Suprapubic skin (tissue), 4 donors: ENCODE data around the gene ILDR2. TPM values are rescaled to one million over a fixed set of nuclear protein-coding genes. Genes with fewer than 3 reads are reported as not detected.
A peak's percentile ranks its signal among the peaks of the same experiment; 100 is the strongest.

Experiments
- DNase-seq, 2 donors: peaks; one replicate each; pipeline ENCODE4 v3.0.0-alpha.2; 2019; ENCODE audit warnings: low spot score in 2 of 2
- H3K27ac ChIP-seq: fragments of 200-600 bp; sonication (generic); one replicate; pipeline ENCODE4 v1.5.1; 2019
- H3K27me3 ChIP-seq: fragments of 200-600 bp; sonication (generic); one replicate; pipeline ENCODE4 v1.5.1; 2019
- H3K36me3 ChIP-seq: fragments of 200-600 bp; sonication (generic); one replicate; pipeline ENCODE4 v1.5.1; 2019
- H3K4me1 ChIP-seq: fragments of 200-600 bp; sonication (generic); one replicate; pipeline ENCODE4 v1.5.1; 2019
- H3K4me3 ChIP-seq: fragments of 200-600 bp; sonication (generic); one replicate; pipeline ENCODE4 v1.5.1; 2019; ENCODE audit warnings: mild to moderate bottlenecking
- H3K9me3 ChIP-seq: fragments of 200-600 bp; sonication (generic); one replicate; pipeline ENCODE4 v1.5.1; 2019
- EP300 ChIP-seq: sonication (generic); formaldehyde crosslinking; IDR thresholded peaks from one replicate; pipeline ENCODE4 v1.6.1; 2017; ENCODE audit warnings: antibody characterized with exemption
- POLR2A ChIP-seq, 2 donors: fragments of 450-650 bp; IDR thresholded peaks; one replicate each; pipeline ENCODE4 v1.6.1; 2017; ENCODE audit warnings: antibody characterized with exemption in 2 of 2, mild to moderate bottlenecking in 2 of 2, moderate library complexity in 2 of 2
- POLR2AphosphoS5 ChIP-seq, 3 donors: sonication (generic); formaldehyde crosslinking; IDR thresholded peaks; one replicate each; pipeline ENCODE4 v1.6.1; 2017; ENCODE audit warnings: antibody characterized with exemption in 3 of 3
- WGBS: methylation state at CpG from one replicate; pipeline ENCODE4 v1.1.5; 2018; 5-methylcytosine and 5-hydroxymethylcytosine counted together
- total RNA-seq, 4 donors: library from RNA; depleted of rRNA; stranded (reverse); fragments of >200 nt; gene quantifications; one replicate each; pipeline ENCODE4 v1.1.0, GENCODE V29; 2016
- TF ChIP-seq, protein P1 (sequence below), 2 donors: fragments of 200-600 bp in 1 of 2; fragments of 450-650 bp in 1 of 2; sonication (generic) in 1 of 2; IDR thresholded peaks; one replicate each; pipeline ENCODE4 v1.5.1; 2016 to 2019; ENCODE audit warnings: antibody characterized with exemption in 2 of 2, mild to moderate bottlenecking in 1 of 2, moderate library complexity in 1 of 2

Gene ILDR2
- total RNA-seq, 4 donors from 2014 or later, result 0.47 to 0.70 (median 0.48) TPM; not detected in 1

GRCh38 chr1:166875302-166875733 lies 100.0 kb downstream of the ILDR2 start:
- WGBS, result 38% methylated on average over 8 of the region's 8 CpGs
- TF ChIP-seq POLR2AphosphoS5 (IDR thresholded peaks at IDR 0.05) (no peak), EP300 (no peak), POLR2A (IDR thresholded peaks at IDR 0.05) (no peak)
- TF ChIP-seq, protein P1, sequence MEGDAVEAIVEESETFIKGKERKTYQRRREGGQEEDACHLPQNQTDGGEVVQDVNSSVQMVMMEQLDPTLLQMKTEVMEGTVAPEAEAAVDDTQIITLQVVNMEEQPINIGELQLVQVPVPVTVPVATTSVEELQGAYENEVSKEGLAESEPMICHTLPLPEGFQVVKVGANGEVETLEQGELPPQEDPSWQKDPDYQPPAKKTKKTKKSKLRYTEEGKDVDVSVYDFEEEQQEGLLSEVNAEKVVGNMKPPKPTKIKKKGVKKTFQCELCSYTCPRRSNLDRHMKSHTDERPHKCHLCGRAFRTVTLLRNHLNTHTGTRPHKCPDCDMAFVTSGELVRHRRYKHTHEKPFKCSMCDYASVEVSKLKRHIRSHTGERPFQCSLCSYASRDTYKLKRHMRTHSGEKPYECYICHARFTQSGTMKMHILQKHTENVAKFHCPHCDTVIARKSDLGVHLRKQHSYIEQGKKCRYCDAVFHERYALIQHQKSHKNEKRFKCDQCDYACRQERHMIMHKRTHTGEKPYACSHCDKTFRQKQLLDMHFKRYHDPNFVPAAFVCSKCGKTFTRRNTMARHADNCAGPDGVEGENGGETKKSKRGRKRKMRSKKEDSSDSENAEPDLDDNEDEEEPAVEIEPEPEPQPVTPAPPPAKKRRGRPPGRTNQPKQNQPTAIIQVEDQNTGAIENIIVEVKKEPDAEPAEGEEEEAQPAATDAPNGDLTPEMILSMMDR (IDR thresholded peaks at IDR 0.05), result no peak
- Histone ChIP-seq H3K27ac (peak overlapping the region; percentile 88), H3K4me3 (peak overlapping the region; percentile 81), H3K4me1 (peaks cover 28% of the 10 kb centered on the region), H3K36me3 (no peaks in the 10 kb centered on the region), H3K9me3 (no peaks in the 10 kb centered on the region), H3K27me3 (no peaks in the 10 kb centered on the region)
- DNase-seq, result no peak

DNA sequence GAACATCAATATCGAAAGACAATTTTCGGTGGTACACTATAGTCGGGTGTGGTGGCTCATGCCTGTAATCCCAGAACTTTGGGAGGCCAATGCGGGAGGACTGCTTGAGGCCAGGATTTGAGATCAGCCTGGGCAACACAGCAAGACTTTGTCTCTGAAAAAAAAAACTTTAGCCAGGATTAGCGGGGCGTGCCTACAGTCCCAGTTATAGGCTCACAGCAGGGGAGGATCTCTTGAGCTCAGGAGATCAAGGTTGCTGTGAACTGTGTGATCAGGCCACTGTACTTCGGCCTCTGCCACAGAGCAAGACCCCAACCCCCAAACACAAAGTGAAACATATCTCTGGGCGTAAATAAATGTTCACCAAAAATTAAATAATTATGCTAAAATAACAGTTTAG lies 100.9 kb downstream of the ILDR2 start:
- H3K4me3 ChIP-seq, result no peak overlapping the region
- H3K27me3 ChIP-seq, result no peaks in the 10 kb centered on the region
- TF ChIP-seq POLR2AphosphoS5 (IDR thresholded peaks at IDR 0.05) (no peak), POLR2A (IDR thresholded peaks at IDR 0.05) (no peak), EP300 (no peak)
- TF ChIP-seq, protein P1 (IDR thresholded peaks at IDR 0.05), result no peak
- H3K9me3 ChIP-seq, result no peaks in the 10 kb centered on the region
- DNase-seq, result no peak
- H3K27ac ChIP-seq, result no peak overlapping the region
- peaks cover 28% of the 10 kb centered on the region for H3K4me1 ChIP-seq
- WGBS, result 92% methylated on average over 8 of the region's 8 CpGs
- H3K36me3 ChIP-seq, result no peaks in the 10 kb centered on the region

DNA sequence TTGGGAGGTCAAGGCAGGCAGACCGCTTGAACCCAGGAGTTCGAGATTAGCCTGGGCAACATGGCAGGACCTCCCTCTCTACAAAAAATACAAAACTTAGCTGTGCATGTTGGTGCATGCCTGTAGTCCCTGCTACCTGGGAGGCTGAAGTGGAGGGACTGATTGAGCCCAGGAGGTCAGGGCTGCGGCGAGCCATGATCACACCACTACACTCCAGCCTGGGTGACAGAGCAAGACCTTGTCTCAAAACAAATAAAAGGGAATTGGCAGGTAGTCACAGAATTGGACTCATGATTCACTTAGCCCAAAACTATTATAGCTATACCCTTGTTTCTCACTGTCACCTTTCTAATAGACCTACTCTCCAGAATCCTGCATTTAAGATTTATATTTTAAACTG lies 104.8 kb downstream of the ILDR2 start:
- TF ChIP-seq POLR2A (IDR thresholded peaks at IDR 0.05) (no peak), EP300 (no peak), POLR2AphosphoS5 (IDR thresholded peaks at IDR 0.05) (no peak)
- peaks cover 17% of the 10 kb centered on the region for H3K36me3 ChIP-seq
- no peaks in the 10 kb centered on the region for H3K27me3 ChIP-seq
- H3K9me3 ChIP-seq, result no peaks in the 10 kb centered on the region
- no peak overlapping the region for H3K27ac ChIP-seq
- no peak for DNase-seq
- peaks cover 24% of the 10 kb centered on the region for H3K4me1 ChIP-seq
- H3K4me3 ChIP-seq, result no peak overlapping the region
- 88% methylated on average over 4 of the region's 4 CpGs for WGBS

- TF ChIP-seq EP300 (no peak), POLR2AphosphoS5 (IDR thresholded peaks at IDR 0.05) (no peak), POLR2A (IDR thresholded peaks at IDR 0.05) (no peak)
- TF ChIP-seq, protein P1 (IDR thresholded peaks at IDR 0.05), result no peak
- DNase-seq, result no peak
- Histone ChIP-seq H3K4me3 (no peak overlapping the region), H3K27me3 (no peaks in the 10 kb centered on the region), H3K4me1 (peaks cover 13% of the 10 kb centered on the region), H3K9me3 (no peaks in the 10 kb centered on the region), H3K27ac (no peak overlapping the region), H3K36me3 (peaks cover 20% of the 10 kb centered on the region)
- WGBS, result 79% methylated on average over 3 of the region's 3 CpGs
These were observed 105.8 kb downstream of the ILDR2 start for GRCh38 chr1:166869318-166870099.

- H3K4me1 ChIP-seq, result peaks cover 4% of the 10 kb centered on the region
- H3K9me3 ChIP-seq, result no peaks in the 10 kb centered on the region
- H3K4me3 ChIP-seq, result no peak overlapping the region
- DNase-seq, result no peak
- no peak for TF ChIP-seq POLR2AphosphoS5 (IDR thresholded peaks at IDR 0.05)
- no peak for TF ChIP-seq POLR2A (IDR thresholded peaks at IDR 0.05)
- TF ChIP-seq, protein P1 (IDR thresholded peaks at IDR 0.05), result no peak
- TF ChIP-seq EP300, result no peak
- WGBS, result 83% methylated on average over 7 of the region's 7 CpGs
- no peaks in the 10 kb centered on the region for H3K27me3 ChIP-seq
- no peak overlapping the region for H3K27ac ChIP-seq
- H3K36me3 ChIP-seq, result peaks cover 25% of the 10 kb centered on the region
These were observed 106.7 kb downstream of the ILDR2 start for GRCh38 chr1:166868639-166869038.
